ENCODE results near the gene ZFAND2A.

Gene ZFAND2A

GRCh38 chr7:1192171-1192676 lies 32.2 kb upstream of the ZFAND2A start:
- Histone ChIP-seq H3K36me3 (ENCODE audit: control insufficient read depth, low read depth, low read length) (no peaks in the 10 kb centered on the region), H3K27ac (ENCODE audit: low read length) (no peak overlapping the region), H3K9ac (ENCODE audit: low read length) (no peak overlapping the region), H3K27me3 (ENCODE audit: control insufficient read depth, insufficient read depth, low read length) (peaks cover 11% of the 10 kb centered on the region), H3K4me1 (ENCODE audit: control insufficient read depth, low read depth, low read length) (no peaks in the 10 kb centered on the region), H3K4me3 (ENCODE audit: low read length) (no peak overlapping the region), H3K9me3 (ENCODE audit: control insufficient read depth, low read depth, low read length) (no peaks in the 10 kb centered on the region)

- Histone ChIP-seq H3K4me1 (ENCODE audit: control insufficient read depth, low read depth, low read length) (no peaks in the 10 kb centered on the region), H3K4me3 (ENCODE audit: low read length) (no peak overlapping the region), H3K9ac (ENCODE audit: low read length) (no peak overlapping the region), H3K27me3 (ENCODE audit: control insufficient read depth, insufficient read depth, low read length) (peaks cover 11% of the 10 kb centered on the region), H3K27ac (ENCODE audit: low read length) (no peak overlapping the region), H3K9me3 (ENCODE audit: control insufficient read depth, low read depth, low read length) (no peaks in the 10 kb centered on the region), H3K36me3 (ENCODE audit: control insufficient read depth, low read depth, low read length) (no peaks in the 10 kb centered on the region)
These were observed 30.2 kb upstream of the ZFAND2A start for GRCh38 chr7:1189986-1190772.

GRCh38 chr7:1188720-1189294 lies 28.8 kb upstream of the ZFAND2A start:
- no peak overlapping the region for H3K9ac ChIP-seq (ENCODE audit: low read length)
- H3K4me3 ChIP-seq (ENCODE audit: low read length), result no peak overlapping the region
- H3K4me1 ChIP-seq (ENCODE audit: control insufficient read depth, low read depth, low read length), result no peaks in the 10 kb centered on the region
- peaks cover 5% of the 10 kb centered on the region for H3K27me3 ChIP-seq (ENCODE audit: control insufficient read depth, insufficient read depth, low read length)
- no peaks in the 10 kb centered on the region for H3K9me3 ChIP-seq (ENCODE audit: control insufficient read depth, low read depth, low read length)
- no peak overlapping the region for H3K27ac ChIP-seq (ENCODE audit: low read length)
- no peaks in the 10 kb centered on the region for H3K36me3 ChIP-seq (ENCODE audit: control insufficient read depth, low read depth, low read length)

- H3K9ac ChIP-seq (ENCODE audit: low read length), result no peak overlapping the region
- H3K4me1 ChIP-seq (ENCODE audit: control insufficient read depth, low read depth, low read length), result no peaks in the 10 kb centered on the region
- no peak overlapping the region for H3K4me3 ChIP-seq (ENCODE audit: low read length)
- no peaks in the 10 kb centered on the region for H3K36me3 ChIP-seq (ENCODE audit: control insufficient read depth, low read depth, low read length)
- no peaks in the 10 kb centered on the region for H3K9me3 ChIP-seq (ENCODE audit: control insufficient read depth, low read depth, low read length)
- H3K27ac ChIP-seq (ENCODE audit: low read length), result no peak overlapping the region
- no peaks in the 10 kb centered on the region for H3K27me3 ChIP-seq (ENCODE audit: control insufficient read depth, insufficient read depth, low read length)
These were observed 27.1 kb upstream of the ZFAND2A start for GRCh38 chr7:1187127-1187526.

- H3K9me3 ChIP-seq (ENCODE audit: control insufficient read depth, low read depth, low read length), result peaks cover 2% of the 10 kb centered on the region
- H3K9ac ChIP-seq (ENCODE audit: low read length), result no peak overlapping the region
- H3K4me3 ChIP-seq (ENCODE audit: low read length), result no peak overlapping the region
- no peaks in the 10 kb centered on the region for H3K36me3 ChIP-seq (ENCODE audit: control insufficient read depth, low read depth, low read length)
- no peaks in the 10 kb centered on the region for H3K4me1 ChIP-seq (ENCODE audit: control insufficient read depth, low read depth, low read length)
- no peak overlapping the region for H3K27ac ChIP-seq (ENCODE audit: low read length)
- no peaks in the 10 kb centered on the region for H3K27me3 ChIP-seq (ENCODE audit: control insufficient read depth, insufficient read depth, low read length)
These were observed 21.6 kb upstream of the ZFAND2A start for GRCh38 chr7:1181640-1182039.

- Histone ChIP-seq H3K27ac (ENCODE audit: low read length) (no peak overlapping the region), H3K27me3 (ENCODE audit: control insufficient read depth, insufficient read depth, low read length) (no peaks in the 10 kb centered on the region), H3K4me1 (ENCODE audit: control insufficient read depth, low read depth, low read length) (no peaks in the 10 kb centered on the region), H3K9me3 (ENCODE audit: control insufficient read depth, low read depth, low read length) (peaks cover 2% of the 10 kb centered on the region), H3K4me3 (ENCODE audit: low read length) (no peak overlapping the region), H3K36me3 (ENCODE audit: control insufficient read depth, low read depth, low read length) (no peaks in the 10 kb centered on the region), H3K9ac (ENCODE audit: low read length) (no peak overlapping the region)
These were observed 21.0 kb upstream of the ZFAND2A start for GRCh38 chr7:1181031-1181430.

GRCh38 chr7:1176891-1177373 lies 16.9 kb upstream of the ZFAND2A start:
- Histone ChIP-seq H3K9ac (ENCODE audit: low read length) (no peak overlapping the region), H3K36me3 (ENCODE audit: control insufficient read depth, low read depth, low read length) (no peaks in the 10 kb centered on the region), H3K4me1 (ENCODE audit: control insufficient read depth, low read depth, low read length) (no peaks in the 10 kb centered on the region), H3K27ac (ENCODE audit: low read length) (no peak overlapping the region), H3K27me3 (ENCODE audit: control insufficient read depth, insufficient read depth, low read length) (no peaks in the 10 kb centered on the region), H3K4me3 (ENCODE audit: low read length) (no peak overlapping the region), H3K9me3 (ENCODE audit: control insufficient read depth, low read depth, low read length) (peaks cover 2% of the 10 kb centered on the region)

GRCh38 chr7:1175967-1176851 lies 16.2 kb upstream of the ZFAND2A start:
- no peak overlapping the region for H3K4me3 ChIP-seq (ENCODE audit: low read length)
- peaks cover 2% of the 10 kb centered on the region for H3K9me3 ChIP-seq (ENCODE audit: control insufficient read depth, low read depth, low read length)
- no peaks in the 10 kb centered on the region for H3K36me3 ChIP-seq (ENCODE audit: control insufficient read depth, low read depth, low read length)
- H3K27ac ChIP-seq (ENCODE audit: low read length), result no peak overlapping the region
- no peaks in the 10 kb centered on the region for H3K27me3 ChIP-seq (ENCODE audit: control insufficient read depth, insufficient read depth, low read length)
- H3K9ac ChIP-seq (ENCODE audit: low read length), result no peak overlapping the region
- H3K4me1 ChIP-seq (ENCODE audit: control insufficient read depth, low read depth, low read length), result no peaks in the 10 kb centered on the region

- H3K4me3 ChIP-seq (ENCODE audit: low read length), result no peak overlapping the region
- peaks cover 2% of the 10 kb centered on the region for H3K9me3 ChIP-seq (ENCODE audit: control insufficient read depth, low read depth, low read length)
- no peak overlapping the region for H3K27ac ChIP-seq (ENCODE audit: low read length)
- no peak overlapping the region for H3K9ac ChIP-seq (ENCODE audit: low read length)
- H3K36me3 ChIP-seq (ENCODE audit: control insufficient read depth, low read depth, low read length), result no peaks in the 10 kb centered on the region
- H3K27me3 ChIP-seq (ENCODE audit: control insufficient read depth, insufficient read depth, low read length), result no peaks in the 10 kb centered on the region
- H3K4me1 ChIP-seq (ENCODE audit: control insufficient read depth, low read depth, low read length), result no peaks in the 10 kb centered on the region
These were observed 15.6 kb upstream of the ZFAND2A start for GRCh38 chr7:1175597-1175966.

GRCh38 chr7:1174881-1175596 lies 15.0 kb upstream of the ZFAND2A start:
- no peaks in the 10 kb centered on the region for H3K4me1 ChIP-seq (ENCODE audit: control insufficient read depth, low read depth, low read length)
- H3K9me3 ChIP-seq (ENCODE audit: control insufficient read depth, low read depth, low read length), result peaks cover 2% of the 10 kb centered on the region
- H3K4me3 ChIP-seq (ENCODE audit: low read length), result no peak overlapping the region
- H3K9ac ChIP-seq (ENCODE audit: low read length), result no peak overlapping the region
- no peak overlapping the region for H3K27ac ChIP-seq (ENCODE audit: low read length)
- H3K36me3 ChIP-seq (ENCODE audit: control insufficient read depth, low read depth, low read length), result no peaks in the 10 kb centered on the region
- H3K27me3 ChIP-seq (ENCODE audit: control insufficient read depth, insufficient read depth, low read length), result no peaks in the 10 kb centered on the region

GRCh38 chr7:1174002-1174401 lies 14.0 kb upstream of the ZFAND2A start:
- Histone ChIP-seq H3K27ac (ENCODE audit: low read length) (no peak overlapping the region), H3K36me3 (ENCODE audit: control insufficient read depth, low read depth, low read length) (no peaks in the 10 kb centered on the region), H3K9ac (ENCODE audit: low read length) (no peak overlapping the region), H3K9me3 (ENCODE audit: control insufficient read depth, low read depth, low read length) (peaks cover 2% of the 10 kb centered on the region), H3K4me3 (ENCODE audit: low read length) (no peak overlapping the region), H3K27me3 (ENCODE audit: control insufficient read depth, insufficient read depth, low read length) (no peaks in the 10 kb centered on the region), H3K4me1 (ENCODE audit: control insufficient read depth, low read depth, low read length) (no peaks in the 10 kb centered on the region)

Measured in iPS-18a (cell line).